ENCODE measurements around the gene CCL2. TPM values are rescaled to one million over a fixed set of nuclear protein-coding genes. Genes with fewer than 3 reads are reported as not detected.
A peak's percentile ranks its signal among the peaks of the same experiment; 100 is the strongest.

CCL2 gene
- 100 to 1,000 TPM in 1 of 2 donors, 10 to 100 TPM in 1; 46.3 to 118 TPM for total RNA-seq

DNA sequence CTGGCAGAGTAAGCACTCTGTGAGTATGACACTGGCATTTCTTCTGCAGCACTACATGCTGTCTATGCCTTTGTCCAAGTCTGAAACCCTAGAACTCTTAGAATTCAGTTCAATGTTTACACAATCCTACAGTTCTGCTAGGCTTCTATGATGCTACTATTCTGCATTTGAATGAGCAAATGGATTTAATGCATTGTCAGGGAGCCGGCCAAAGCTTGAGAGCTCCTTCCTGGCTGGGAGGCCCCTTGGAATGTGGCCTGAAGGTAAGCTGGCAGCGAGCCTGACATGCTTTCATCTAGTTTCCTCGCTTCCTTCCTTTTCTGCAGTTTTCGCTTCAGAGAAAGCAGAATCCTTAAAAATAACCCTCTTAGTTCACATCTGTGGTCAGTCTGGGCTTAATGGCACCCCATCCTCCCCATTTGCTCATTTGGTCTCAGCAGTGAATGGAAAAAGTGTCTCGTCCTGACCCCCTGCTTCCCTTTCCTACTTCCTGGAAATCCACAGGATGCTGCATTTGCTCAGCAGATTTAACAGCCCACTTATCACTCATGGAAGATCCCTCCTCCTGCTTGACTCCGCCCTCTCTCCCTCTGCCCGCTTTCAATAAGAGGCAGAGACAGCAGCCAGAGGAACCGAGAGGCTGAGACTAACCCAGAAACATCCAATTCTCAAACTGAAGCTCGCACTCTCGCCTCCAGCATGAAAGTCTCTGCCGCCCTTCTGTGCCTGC, at the start of gene CCL2:
TSS of gene CCL2 (plus strand) at position 635 of the 730 bp plus-strand sequence. CDS start at position 700, 65 bp downstream.
- DNase-seq (ENCODE audit: low spot score): peak; percentile 88
- H3K27ac ChIP-seq: peak within 1 kb of the TSS; percentile 73 to 87
- H3K36me3 ChIP-seq: no peaks in the 10 kb centered on the region
- H3K9me3 ChIP-seq: no peaks in the 10 kb centered on the region
- H3K4me1 ChIP-seq: peaks cover 0 to 78% of the 10 kb centered on the region in 2 donors
- peak within 1 kb of the TSS; percentile 37 to 51 for H3K4me3 ChIP-seq
- H3K27me3 ChIP-seq: no peaks in the 10 kb centered on the region
- TF ChIP-seq, protein P1, sequence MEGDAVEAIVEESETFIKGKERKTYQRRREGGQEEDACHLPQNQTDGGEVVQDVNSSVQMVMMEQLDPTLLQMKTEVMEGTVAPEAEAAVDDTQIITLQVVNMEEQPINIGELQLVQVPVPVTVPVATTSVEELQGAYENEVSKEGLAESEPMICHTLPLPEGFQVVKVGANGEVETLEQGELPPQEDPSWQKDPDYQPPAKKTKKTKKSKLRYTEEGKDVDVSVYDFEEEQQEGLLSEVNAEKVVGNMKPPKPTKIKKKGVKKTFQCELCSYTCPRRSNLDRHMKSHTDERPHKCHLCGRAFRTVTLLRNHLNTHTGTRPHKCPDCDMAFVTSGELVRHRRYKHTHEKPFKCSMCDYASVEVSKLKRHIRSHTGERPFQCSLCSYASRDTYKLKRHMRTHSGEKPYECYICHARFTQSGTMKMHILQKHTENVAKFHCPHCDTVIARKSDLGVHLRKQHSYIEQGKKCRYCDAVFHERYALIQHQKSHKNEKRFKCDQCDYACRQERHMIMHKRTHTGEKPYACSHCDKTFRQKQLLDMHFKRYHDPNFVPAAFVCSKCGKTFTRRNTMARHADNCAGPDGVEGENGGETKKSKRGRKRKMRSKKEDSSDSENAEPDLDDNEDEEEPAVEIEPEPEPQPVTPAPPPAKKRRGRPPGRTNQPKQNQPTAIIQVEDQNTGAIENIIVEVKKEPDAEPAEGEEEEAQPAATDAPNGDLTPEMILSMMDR (IDR thresholded peaks at IDR 0.05): no peak

DNA sequence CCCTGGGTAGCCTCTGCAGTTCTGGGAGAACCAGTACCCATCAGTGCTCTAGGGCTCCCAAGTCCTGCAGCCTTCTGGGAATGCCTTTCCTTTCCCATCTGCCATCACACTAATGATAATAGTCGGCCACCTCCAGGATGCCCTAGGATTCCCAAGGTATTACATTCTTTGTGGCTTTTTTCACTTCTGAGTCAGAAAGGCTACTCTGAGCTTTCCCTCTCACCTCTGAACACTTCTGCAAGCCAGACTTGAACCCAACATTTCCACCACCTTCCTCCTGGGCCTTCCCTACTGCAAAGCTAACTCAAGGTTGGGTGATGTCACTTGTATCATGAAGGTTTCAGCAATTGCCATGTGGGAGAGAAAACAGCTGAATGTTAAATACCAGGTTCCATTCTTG, 49.7 kb upstream of the CCL2 start:
- no peak overlapping the region for H3K27ac ChIP-seq
- no peak overlapping the region for H3K4me3 ChIP-seq
- no peak for DNase-seq (ENCODE audit: low spot score)
- no peaks in the 10 kb centered on the region for H3K27me3 ChIP-seq
- H3K9me3 ChIP-seq: no peaks in the 10 kb centered on the region
- TF ChIP-seq, protein P1 (IDR thresholded peaks at IDR 0.05): no peak
- no peaks in the 10 kb centered on the region for H3K36me3 ChIP-seq
- H3K4me1 ChIP-seq: peaks cover 0 to 14% of the 10 kb centered on the region in 2 donors

DNA sequence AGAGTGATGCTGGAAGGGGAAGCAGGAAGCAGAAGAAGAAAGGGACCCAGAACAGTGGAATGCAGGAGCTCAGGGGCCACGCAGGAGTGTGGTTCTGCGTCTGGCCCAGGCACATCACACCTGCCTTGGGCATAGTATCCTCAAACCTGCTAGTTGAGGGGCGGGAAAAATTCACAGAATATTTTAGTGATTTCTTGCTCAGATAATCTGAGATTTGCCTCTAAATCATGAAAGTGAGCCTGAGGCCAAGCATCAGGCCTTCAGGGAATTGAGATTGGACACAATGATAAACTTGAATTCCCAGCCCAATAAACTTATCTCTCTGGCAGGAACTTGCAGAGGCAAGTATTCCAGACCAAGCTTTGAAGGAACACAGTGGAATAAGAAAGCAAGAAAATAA, 48.5 kb upstream of the CCL2 start:
- Histone ChIP-seq H3K4me3 (no peak overlapping the region), H3K9me3 (no peaks in the 10 kb centered on the region), H3K27me3 (no peaks in the 10 kb centered on the region), H3K4me1 (peaks cover 0 to 12% of the 10 kb centered on the region in 2 donors), H3K27ac (peak overlapping the region in 1 of 2 donors; percentile 2), H3K36me3 (no peaks in the 10 kb centered on the region)
- TF ChIP-seq, protein P1 (IDR thresholded peaks at IDR 0.05): no peak
- DNase-seq (ENCODE audit: low spot score): no peak

DNA sequence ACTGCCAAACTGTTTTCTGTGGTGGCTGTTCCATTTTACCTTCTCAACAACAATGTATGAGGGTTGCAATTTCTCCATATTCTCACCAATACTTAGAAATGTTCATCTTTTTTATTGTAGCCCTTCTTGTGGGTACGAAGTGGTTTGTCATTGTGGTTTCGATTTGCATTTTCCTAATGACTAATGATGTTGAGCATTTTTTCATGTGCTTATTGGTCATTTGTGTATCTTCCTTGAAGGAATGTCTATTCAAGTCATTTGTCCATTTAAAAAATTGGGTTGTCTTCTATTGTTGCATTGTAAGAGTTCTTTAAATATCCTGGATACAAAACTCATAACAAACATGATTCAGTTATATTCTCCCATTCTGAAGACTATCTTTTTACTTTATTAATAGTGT, 47.5 kb upstream of the CCL2 start:
- Histone ChIP-seq H3K27me3 (no peaks in the 10 kb centered on the region), H3K9me3 (no peaks in the 10 kb centered on the region), H3K27ac (no peak overlapping the region), H3K4me3 (no peak overlapping the region), H3K4me1 (peaks cover 0 to 12% of the 10 kb centered on the region in 2 donors), H3K36me3 (no peaks in the 10 kb centered on the region)
- TF ChIP-seq, protein P1 (IDR thresholded peaks at IDR 0.05): no peak
- DNase-seq (ENCODE audit: low spot score): no peak

DNA sequence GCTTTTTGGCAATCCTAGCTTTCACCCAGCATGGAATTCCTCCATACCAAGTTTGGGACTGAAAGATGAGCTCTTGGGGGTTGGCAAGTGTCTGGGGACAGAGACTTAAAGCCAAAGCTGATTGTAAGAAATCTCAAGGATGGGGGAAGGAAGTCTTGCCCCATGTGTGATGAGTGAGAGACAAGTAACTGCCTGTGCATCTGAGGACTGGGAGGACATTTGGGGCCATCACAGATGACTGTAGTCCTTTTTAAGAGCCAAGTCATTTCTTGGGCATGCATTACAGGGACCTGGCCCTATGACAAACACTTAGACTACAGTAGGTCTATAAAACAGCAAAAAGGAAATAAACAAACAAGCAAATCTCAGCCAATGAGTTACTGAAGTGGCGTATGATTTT, 36.3 kb upstream of the CCL2 start:
- Histone ChIP-seq H3K27me3 (no peaks in the 10 kb centered on the region), H3K4me1 (no peaks in the 10 kb centered on the region), H3K36me3 (no peaks in the 10 kb centered on the region), H3K9me3 (no peaks in the 10 kb centered on the region), H3K27ac (no peak overlapping the region), H3K4me3 (no peak overlapping the region)
- no peak for DNase-seq (ENCODE audit: low spot score)
- TF ChIP-seq, protein P1 (IDR thresholded peaks at IDR 0.05): no peak

DNA sequence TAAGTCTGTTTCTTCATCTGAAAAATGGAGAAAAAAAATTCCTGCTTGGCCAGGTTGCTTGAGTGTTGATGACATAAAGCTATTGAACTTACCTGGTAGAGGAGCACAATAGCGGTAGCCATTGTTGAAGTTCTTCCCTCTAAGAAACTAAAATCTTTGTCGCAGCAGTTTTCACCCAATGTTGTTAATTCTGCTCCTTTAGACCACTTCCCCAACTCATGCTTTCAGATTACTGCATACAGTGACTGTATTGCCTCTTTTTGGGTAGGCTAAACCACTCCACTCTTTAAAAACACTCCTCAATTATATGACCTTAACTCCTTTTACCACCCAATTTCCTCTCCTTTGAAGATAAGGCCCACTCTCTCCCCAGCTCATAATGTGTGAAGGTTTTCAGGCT, 35.7 kb upstream of the CCL2 start:
- no peak for DNase-seq (ENCODE audit: low spot score)
- H3K9me3 ChIP-seq: no peaks in the 10 kb centered on the region
- H3K36me3 ChIP-seq: no peaks in the 10 kb centered on the region
- no peaks in the 10 kb centered on the region for H3K27me3 ChIP-seq
- H3K27ac ChIP-seq: no peak overlapping the region
- TF ChIP-seq, protein P1 (IDR thresholded peaks at IDR 0.05): no peak
- H3K4me3 ChIP-seq: no peak overlapping the region
- H3K4me1 ChIP-seq: no peaks in the 10 kb centered on the region
